Ovary (tissue), 9 donors: ENCODE results near the gene GLG1. TPM values are rescaled to one million over a fixed set of nuclear protein-coding genes. Genes with fewer than 3 reads are reported as not detected.
"Not testable (repeated sequence)": the region's sequence is repeated elsewhere in the genome, so short reads cannot be mapped to it uniquely, and the experiment has no call there.

Source experiments
- DNase-seq, 5 donors: peaks; one replicate each; pipeline ENCODE4 v3.0.0-alpha.2; 2019 to 2020
- H3K27ac ChIP-seq, 2 donors: fragments of 200-600 bp; one replicate each; pipeline versions ENCODE4 v1.5.1 to v1.8.0; 2019 to 2022
- H3K27me3 ChIP-seq: fragments of 200-600 bp; one replicate; pipeline ENCODE4 v1.8.0; 2022
- H3K36me3 ChIP-seq: fragments of 200-600 bp; sonication (generic); one replicate; pipeline ENCODE4 v1.5.1; 2019
- H3K4me1 ChIP-seq: one replicate; pipeline ENCODE4 v1.8.1; 2013; ENCODE audit warnings: mild to moderate bottlenecking, moderate library complexity; ENCODE audit not compliant: insufficient read depth
- H3K4me3 ChIP-seq: fragments of 200-600 bp; sonication (generic); one replicate; pipeline ENCODE4 v1.5.1; 2017
- H3K9me3 ChIP-seq, 2 donors: fragments of 200-600 bp in 1 of 2; sonication (generic) in 1 of 2; one replicate each; pipeline versions ENCODE4 v1.5.1 to v1.8.1; 2013 to 2019; ENCODE audit warnings: mild to moderate bottlenecking in 1 of 2, moderate library complexity in 1 of 2
- WGBS, 3 donors: extraction: QIAGEN DNeasy Blood & Tissue Kit in 1 of 3; methylation state at CpG; one replicate each; pipeline versions ENCODE4 v1.1.5 to v1.1.7; 2013 to 2017; 5-methylcytosine and 5-hydroxymethylcytosine counted together
- intact Hi-C, 4 donors: fragments of 100-400 bp; cut with DNase I; formaldehyde crosslinking; loops; one replicate each; pipeline versions ENCODE4 v1.11.0 to v1.15.1; 2022 to 2023
- polyA plus RNA-seq, 2 donors: library from polyadenylated mRNA; stranded (reverse); fragments of 200-250 nt in 1 of 2; fragments of 350-450 nt in 1 of 2; fragmentation: Illumina TruSeq in 1 of 2; extraction: RNeasy Lipid Tissue Mini Kit (QIAGEN cat#74804) in 1 of 2; gene quantifications; one replicate each; pipeline ENCODE4 v1.2.3, GENCODE V29; 2013 to 2014
- total RNA-seq, 7 donors: library from RNA; depleted of rRNA in 2 of 7; stranded (reverse); fragments of >200 nt in 2 of 7; fragmentation: NEBNext Ultra II Directional in 3 of 7; extraction: Animal tissue kit (Norgen Biotek cat#: 25700) in 3 of 7; gene quantifications; one replicate each; pipeline versions ENCODE4 v1.1.0 to v1.2.4, GENCODE V29; 2016 to 2023
- donor health status: DM: no; HTN: no; CAD: no; lungs with moderate emphysema.
- donor health status: DM: no; HTN: no; CAD: no.
- donor health status: Bipolar disorder and iron deficiency.
- donor health status: DM: yes; HTN: yes; CAD: no.
- donor health status: DM: no; HTN: no; CAD: no.
- donor health status: DM: yes; HTN: yes; CAD: no.

GLG1 gene
- total and polyA plus RNA-seq, 9 donors: 88.9 to 171 (median 154) TPM

GRCh38 chr16:74422086-74422485 lies 184.8 kb downstream of the GLG1 start:
- WGBS, 3 donors: 87 to 100% methylated on average over 2 to 6 of the region's 17 CpGs; no CpG with 5 or more reads in 1 of the 3 donors
- H3K27ac ChIP-seq, H3K9me3 ChIP-seq, H3K27me3 ChIP-seq, DNase-seq, H3K4me3 ChIP-seq, H3K36me3 ChIP-seq, H3K4me1 ChIP-seq, intact Hi-C loops: not testable (repeated sequence)

GRCh38 chr16:74421482-74421785 lies 185.5 kb downstream of the GLG1 start:
- H3K27ac ChIP-seq, H3K36me3 ChIP-seq, intact Hi-C loops, DNase-seq, H3K4me1 ChIP-seq, H3K9me3 ChIP-seq, H3K27me3 ChIP-seq, H3K4me3 ChIP-seq: not testable (repeated sequence)
- 78% methylated on average over 11 of the region's 16 CpGs; no CpG with 5 or more reads in 2 of the 3 donors for WGBS, 3 donors

- H3K9me3 ChIP-seq, H3K4me1 ChIP-seq, intact Hi-C loops, H3K4me3 ChIP-seq, H3K27me3 ChIP-seq, H3K36me3 ChIP-seq, H3K27ac ChIP-seq, DNase-seq: not testable (repeated sequence)
- 62 to 84% (median 75%) methylated on average over 3 to 10 of the region's 27 CpGs for WGBS, 3 donors
These were observed 186.1 kb downstream of the GLG1 start, which contains the start of gene CLEC18B for GRCh38 chr16:74420612-74421481. TSS of gene CLEC18B (minus strand) at chr16:74421478. CDS start at chr16:74421270, 208 bp downstream.

GRCh38 chr16:74419811-74420210 lies 187.1 kb downstream of the GLG1 start:
- H3K9me3 ChIP-seq, DNase-seq, H3K4me1 ChIP-seq, H3K27me3 ChIP-seq, H3K27ac ChIP-seq, H3K4me3 ChIP-seq, H3K36me3 ChIP-seq, intact Hi-C loops: not testable (repeated sequence)
- WGBS, 3 donors: 61 to 67% (median 66%) methylated on average over 7 to 10 of the region's 14 CpGs

- H3K9me3 ChIP-seq, H3K4me1 ChIP-seq, H3K36me3 ChIP-seq, H3K27me3 ChIP-seq, intact Hi-C loops, H3K27ac ChIP-seq, H3K4me3 ChIP-seq, DNase-seq: not testable (repeated sequence)
- 87 to 94% (median 89%) methylated on average over 5 to 12 of the region's 15 CpGs for WGBS, 3 donors
These were observed 189.0 kb downstream of the GLG1 start for GRCh38 chr16:74417897-74418296.

- H3K9me3 ChIP-seq, H3K27ac ChIP-seq, H3K27me3 ChIP-seq, H3K4me1 ChIP-seq, H3K4me3 ChIP-seq, H3K36me3 ChIP-seq, intact Hi-C loops: not testable (repeated sequence)
- WGBS, 3 donors: 83 to 87% (median 85%) methylated on average over 7 of the region's 7 CpGs
- peak in 1 of 5 donors; percentile 8 for DNase-seq
These were observed 193.0 kb downstream of the GLG1 start for GRCh38 chr16:74413920-74414319.

GRCh38 chr16:74413485-74413884 lies 193.4 kb downstream of the GLG1 start:
- H3K9me3 ChIP-seq, H3K27me3 ChIP-seq, H3K4me1 ChIP-seq, intact Hi-C loops, H3K36me3 ChIP-seq, H3K4me3 ChIP-seq, H3K27ac ChIP-seq: not testable (repeated sequence)
- 69 to 84% (median 77%) methylated on average over 7 to 9 of the region's 9 CpGs for WGBS, 3 donors
- peak in 1 of 5 donors; percentile 6 for DNase-seq

- WGBS, 3 donors: 67 to 72% (median 70%) methylated on average over 6 to 8 of the region's 10 CpGs
- H3K4me1 ChIP-seq, H3K36me3 ChIP-seq, intact Hi-C loops, H3K27ac ChIP-seq, H3K4me3 ChIP-seq, H3K9me3 ChIP-seq, H3K27me3 ChIP-seq: not testable (repeated sequence)
- DNase-seq: peak in 1 of 5 donors; percentile 10
These were observed 194.0 kb downstream of the GLG1 start for GRCh38 chr16:74412775-74413390.

GRCh38 chr16:74412138-74412774 lies 194.7 kb downstream of the GLG1 start:
- intact Hi-C loops, H3K4me3 ChIP-seq, H3K36me3 ChIP-seq, H3K9me3 ChIP-seq, H3K27ac ChIP-seq, H3K27me3 ChIP-seq, H3K4me1 ChIP-seq: not testable (repeated sequence)
- DNase-seq: peak in 1 of 5 donors; percentile 1
- WGBS, 3 donors: 72 to 90% (median 88%) methylated on average over 3 to 5 of the region's 13 CpGs

- H3K4me1 ChIP-seq, H3K27me3 ChIP-seq, H3K36me3 ChIP-seq, H3K27ac ChIP-seq, H3K9me3 ChIP-seq, H3K4me3 ChIP-seq, intact Hi-C loops: not testable (repeated sequence)
- WGBS, 3 donors: 82 to 90% (median 83%) methylated on average over 5 to 8 of the region's 9 CpGs
- peak in 1 of 5 donors; percentile 13 for DNase-seq
These were observed 195.9 kb downstream of the GLG1 start for GRCh38 chr16:74410981-74411380.

GRCh38 chr16:74410057-74410957 lies 196.6 kb downstream of the GLG1 start:
- H3K4me1 ChIP-seq, H3K4me3 ChIP-seq, H3K36me3 ChIP-seq, H3K9me3 ChIP-seq, H3K27me3 ChIP-seq, H3K27ac ChIP-seq, intact Hi-C loops: not testable (repeated sequence)
- 80 to 90% (median 86%) methylated on average over 6 to 10 of the region's 18 CpGs for WGBS, 3 donors
- DNase-seq: peak in 1 of 5 donors; percentile 19
